Vagina (tissue), 2 donors: ENCODE results near the gene NEUROG2.
"Not testable (repeated sequence)": the region's sequence is repeated elsewhere in the genome, so short reads cannot be mapped to it uniquely, and the experiment has no call there.

ENCODE experiments used
- POLR2A ChIP-seq, 2 donors: fragments of 450-650 bp; IDR thresholded peaks; one replicate each; pipeline ENCODE4 v1.6.1; 2017; ENCODE audit warnings: antibody characterized with exemption in 2 of 2, mild to moderate bottlenecking in 2 of 2, moderate library complexity in 2 of 2
- POLR2AphosphoS5 ChIP-seq, 2 donors: sonication (generic); formaldehyde crosslinking; IDR thresholded peaks; one replicate each; pipeline ENCODE4 v1.9.0; 2017; ENCODE audit warnings: antibody characterized with exemption in 2 of 2, mild to moderate bottlenecking in 2 of 2, low read depth in 1 of 2; ENCODE audit not compliant: insufficient read depth in 1 of 2

DNA sequence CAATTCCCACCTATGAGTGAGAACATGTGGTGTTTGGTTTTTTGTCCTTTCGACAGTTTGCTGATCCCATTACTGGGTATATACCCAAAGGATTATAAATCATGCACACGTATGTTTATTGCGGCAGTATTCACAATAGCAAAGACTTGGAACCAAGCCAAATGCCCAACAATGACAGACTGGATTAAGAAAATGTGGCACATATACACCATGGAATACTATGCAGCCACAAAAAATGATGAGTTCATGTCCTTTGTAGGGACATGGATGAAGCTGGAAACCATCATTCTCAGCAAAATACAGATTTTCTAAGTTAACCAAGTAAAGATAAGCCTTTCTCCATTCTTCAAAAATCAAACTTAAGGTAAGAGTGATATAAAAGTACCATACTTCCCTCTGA, 38.3 kb upstream of the NEUROG2 start:
- not testable (repeated sequence) for TF ChIP-seq POLR2A (IDR thresholded peaks at IDR 0.05); POLR2AphosphoS5 (IDR thresholded peaks at IDR 0.05; ENCODE audit: insufficient read depth in 1 of 2, low read depth in 1 of 2)
